Forelimb muscle (tissue), 1 donor: ENCODE measurements around the gene NOTO. TPM values are rescaled to one million over a fixed set of nuclear protein-coding genes. Genes with fewer than 3 reads are reported as not detected.
"Not testable (repeated sequence)": the region's sequence is repeated elsewhere in the genome, so short reads cannot be mapped to it uniquely, and the experiment has no call there.

Source experiments
- DNase-seq: peaks from one replicate; pipeline ENCODE4 v3.0.0-alpha.2; 2013; ENCODE audit warnings: low read depth
- polyA plus RNA-seq: library from polyadenylated mRNA; unstranded; fragments of 120-200 nt; gene quantifications from one replicate; pipeline ENCODE4 v1.2.1, GENCODE V29; 2013; ENCODE audit not compliant: insufficient read length

NOTO gene
- polyA plus RNA-seq, 1 donor, result not detected

DNA sequence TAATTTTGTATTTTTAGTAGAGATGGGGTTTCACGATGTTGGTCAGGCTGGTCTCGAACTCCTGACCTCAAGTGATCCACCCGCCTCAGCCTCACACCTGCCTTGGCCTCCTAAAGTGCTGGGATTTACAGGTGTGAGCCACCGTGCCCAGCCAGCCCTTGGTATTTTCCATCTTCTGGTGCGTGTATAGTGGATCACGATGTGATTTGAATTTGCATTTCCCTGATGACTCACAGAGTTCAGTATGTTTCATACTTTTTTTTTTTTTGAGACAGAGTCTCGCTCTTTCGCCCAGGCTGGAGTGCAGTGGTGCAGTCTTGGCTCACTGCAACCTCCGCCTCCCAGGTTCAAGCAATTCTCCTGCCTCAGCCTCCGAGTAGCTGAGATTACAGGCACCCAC, 2.1 kb upstream of the NOTO start:
- not testable (repeated sequence) for DNase-seq

DNA sequence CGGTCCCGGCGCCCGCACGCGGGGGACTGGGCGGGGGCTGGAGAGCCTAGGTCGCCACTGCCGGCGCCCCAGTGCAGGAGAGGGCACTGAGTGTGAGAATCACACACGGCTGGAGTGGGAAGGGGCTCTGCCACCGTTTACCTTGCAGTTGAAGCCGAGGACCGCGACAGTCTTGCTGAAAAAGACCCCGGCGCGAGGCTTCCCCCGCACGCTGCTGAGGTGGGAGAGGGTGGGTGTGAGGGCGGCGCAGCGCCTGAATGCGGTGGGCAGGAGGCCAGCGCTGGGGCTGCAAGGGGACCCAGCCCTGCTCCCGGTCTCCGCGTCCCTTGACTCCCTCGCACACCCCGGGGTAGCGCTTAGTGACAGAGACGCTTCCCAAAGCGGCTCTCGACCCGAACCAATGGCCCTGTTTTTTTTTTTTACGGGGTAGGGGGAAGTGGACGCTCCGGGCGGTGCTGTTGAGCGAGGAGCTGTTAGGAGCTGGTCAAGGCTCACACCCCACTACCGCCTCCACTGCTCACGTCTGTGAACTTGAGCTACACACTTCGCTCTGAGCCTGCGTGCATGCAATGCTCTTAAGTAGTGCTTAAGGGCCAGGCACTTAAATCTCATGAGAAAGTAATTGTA, 794 bp downstream of the NOTO start:
- no peak for DNase-seq

DNA sequence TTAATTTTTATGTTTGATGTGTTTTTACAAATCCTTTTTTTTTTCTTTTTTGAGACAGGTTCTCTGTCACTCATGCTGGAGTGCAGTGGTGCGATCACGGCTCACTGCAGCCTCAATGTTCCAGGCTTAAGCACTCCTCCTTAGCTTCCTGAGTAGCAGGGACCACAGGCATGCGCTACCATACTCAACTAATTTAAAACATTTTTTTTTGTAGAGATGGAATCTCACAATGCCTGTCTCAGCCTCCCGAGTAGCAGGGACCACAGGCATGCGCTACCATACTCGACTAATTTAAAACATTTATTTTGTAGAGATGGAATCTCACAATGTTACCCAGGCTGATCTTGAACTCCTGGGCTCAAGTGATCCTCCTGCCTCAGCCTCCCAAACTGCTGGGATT, 3.2 kb downstream of the NOTO start:
- no peak for DNase-seq

- DNase-seq, result no peak
Observed at GRCh38 chr2:73208258-73208657, 5.9 kb downstream of the NOTO start.

DNA sequence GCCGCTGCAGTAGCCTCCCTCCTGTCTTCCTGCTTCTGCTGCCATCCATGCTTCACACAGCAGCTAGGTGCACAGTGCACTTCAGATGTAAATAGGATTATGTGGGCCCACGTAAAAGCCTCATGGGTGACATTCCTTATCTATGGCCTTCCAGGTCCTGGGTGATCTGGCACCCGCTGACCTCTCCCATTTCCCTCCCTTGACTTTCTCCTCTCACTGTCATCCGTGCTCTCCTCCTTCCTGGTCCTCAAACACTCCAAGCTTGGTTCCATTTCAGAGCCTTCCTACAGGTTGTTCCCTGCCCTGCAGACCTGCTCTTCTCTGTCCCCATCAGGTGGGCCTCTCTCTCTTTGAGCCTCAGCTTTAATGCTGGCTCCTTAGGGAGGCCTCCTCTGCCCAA, 7.6 kb downstream of the NOTO start:
- no peak for DNase-seq

DNA sequence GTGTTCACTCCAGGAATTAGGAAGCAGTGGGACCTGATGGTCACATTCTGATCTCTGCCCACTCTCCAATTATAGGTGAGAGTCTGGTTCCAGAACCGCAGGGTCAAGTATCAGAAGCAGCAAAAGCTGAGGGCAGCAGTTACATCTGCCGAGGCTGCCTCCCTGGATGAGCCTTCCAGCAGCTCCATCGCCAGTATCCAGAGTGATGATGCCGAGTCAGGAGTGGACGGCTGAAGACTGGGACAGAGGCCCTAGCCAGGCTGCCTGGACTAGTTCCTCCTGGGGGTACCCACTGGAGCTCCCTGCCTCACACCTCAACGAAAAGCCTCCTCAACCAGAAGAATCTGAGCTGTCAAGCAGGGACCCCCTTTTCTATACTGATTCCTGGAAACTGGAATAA, 8.3 kb downstream of the NOTO start:
- DNase-seq, result no peak

- DNase-seq, result no peak
Observed at GRCh38 chr2:73212098-73212447, 9.7 kb downstream of the NOTO start.

DNA sequence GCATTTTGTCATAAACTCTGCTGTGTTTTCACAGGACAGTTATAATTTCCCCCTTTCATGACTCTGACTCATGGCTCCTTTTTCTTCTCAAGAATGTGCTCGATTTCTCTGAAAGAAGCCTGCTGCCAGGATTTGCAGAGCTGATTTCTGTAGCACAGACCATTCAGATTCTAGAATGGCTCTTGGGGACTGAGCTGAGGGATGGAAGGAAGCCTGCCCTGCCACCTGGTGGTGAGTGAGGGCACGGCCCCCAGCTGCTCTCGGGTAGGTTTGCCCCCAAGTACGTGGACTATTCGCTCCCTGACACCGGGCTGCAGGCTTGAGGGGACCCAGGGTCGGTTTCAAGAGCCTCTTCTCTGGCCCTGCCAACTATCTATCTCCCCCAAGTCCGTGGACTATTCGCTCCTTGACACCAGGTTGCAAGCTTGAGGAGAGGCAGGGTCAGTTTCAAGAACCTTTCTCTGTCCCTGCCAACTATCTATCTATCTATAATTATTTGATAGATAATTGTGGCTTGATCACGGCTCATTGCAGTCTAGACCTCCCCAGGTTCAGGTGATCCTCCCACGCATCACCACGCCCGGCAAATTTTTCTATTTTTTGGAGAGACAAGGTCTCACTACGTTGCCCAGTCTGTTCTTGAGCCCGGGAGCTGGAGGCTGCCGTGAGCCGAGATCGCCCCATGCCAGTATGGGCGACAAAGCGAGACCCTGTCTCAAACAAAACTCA, 10.2 kb downstream of the NOTO start:
- no peak for DNase-seq

DNA sequence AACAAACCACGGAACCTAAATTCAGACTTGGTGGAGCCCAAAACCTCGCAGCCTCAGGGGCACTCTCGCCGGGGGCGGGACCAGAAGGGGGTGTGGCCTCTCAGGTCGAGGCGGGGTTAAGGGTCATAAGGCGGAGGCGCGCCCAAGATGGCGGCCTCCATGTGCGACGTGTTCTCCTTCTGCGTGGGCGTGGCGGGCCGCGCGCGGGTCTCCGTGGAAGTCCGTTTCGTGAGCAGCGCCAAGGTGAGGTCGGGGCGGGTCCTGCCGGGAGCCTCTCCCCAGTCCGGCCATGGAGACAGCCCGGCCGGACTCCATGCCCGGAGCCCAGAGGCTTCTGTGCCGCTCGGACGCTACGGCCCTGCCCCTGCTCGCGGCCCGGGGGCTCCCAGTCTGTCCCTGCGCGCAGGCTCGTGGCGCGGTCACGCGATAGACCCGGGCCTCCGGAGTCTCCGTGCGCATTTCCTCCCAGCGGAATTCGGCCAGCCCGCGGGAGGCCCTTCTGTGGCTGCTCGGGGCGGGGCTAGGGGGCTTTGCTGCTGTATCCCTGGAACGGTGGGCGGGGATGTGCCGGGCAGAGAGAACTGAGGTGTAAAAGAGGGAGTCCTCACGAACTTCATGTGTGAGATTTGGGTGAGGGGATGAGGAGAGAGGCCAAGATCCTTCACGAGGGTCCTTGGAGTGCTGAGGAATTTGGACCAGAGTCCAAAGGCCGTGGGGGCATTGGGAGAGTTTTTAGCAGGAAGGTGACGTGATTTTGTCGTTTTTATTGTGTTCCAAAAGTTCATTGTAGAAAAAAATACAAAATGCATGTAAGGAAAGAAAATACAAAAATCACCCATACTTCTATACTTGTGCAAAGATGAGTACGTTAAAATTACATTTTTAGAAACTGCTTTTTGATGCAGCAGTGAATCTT, 12.0 kb downstream of the NOTO start, which contains the start of gene SMYD5:
Gene SMYD5, plus strand, starts transcription at position 126 of the 916 bp plus-strand sequence. Its CDS starts 22 bp downstream, at position 148.
- no peak for DNase-seq

GRCh38 chr2:73215254-73215653, 12.9 kb downstream of the NOTO start:
- DNase-seq, result no peak

DNA sequence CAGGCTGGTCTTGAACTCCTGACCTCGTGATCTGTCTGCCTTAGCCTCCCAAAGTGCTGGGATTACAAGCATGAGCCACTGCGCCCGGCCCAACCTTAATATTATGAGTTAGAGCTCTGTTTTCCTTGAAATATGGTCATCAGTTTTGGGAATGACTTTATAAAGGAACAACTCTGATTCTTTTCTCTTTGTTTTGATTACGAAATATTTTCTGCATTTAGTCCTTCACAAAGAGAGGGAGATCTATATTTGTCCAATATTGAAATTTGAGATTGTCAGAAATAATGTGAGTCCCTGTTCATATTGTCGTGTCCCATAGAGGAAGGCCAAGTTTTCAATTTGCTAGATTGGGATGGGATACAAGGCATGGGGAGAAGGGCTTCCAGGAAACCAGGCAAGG, 14.8 kb downstream of the NOTO start:
- no peak for DNase-seq

DNA sequence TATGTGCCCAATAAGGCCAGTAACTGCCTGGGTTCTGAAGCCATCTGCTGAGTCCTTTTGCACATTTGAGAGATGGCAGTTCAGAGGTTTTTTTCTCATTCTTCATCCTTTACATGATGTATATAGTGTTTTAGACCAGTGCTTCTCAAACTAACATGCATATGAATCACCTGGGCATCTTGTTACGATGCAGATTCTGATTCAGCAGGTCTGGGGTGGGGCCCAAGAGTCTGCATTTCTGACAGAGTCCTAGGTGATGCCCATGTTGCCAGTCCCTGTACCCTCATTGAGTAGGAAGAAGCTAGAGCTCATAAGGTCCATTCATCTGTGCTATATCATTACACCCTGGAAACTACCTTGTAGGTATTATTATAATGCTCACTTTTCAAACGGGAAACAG, 15.5 kb downstream of the NOTO start:
- no peak for DNase-seq

- DNase-seq, result no peak
Observed at GRCh38 chr2:73218298-73218697, 15.9 kb downstream of the NOTO start.

DNA sequence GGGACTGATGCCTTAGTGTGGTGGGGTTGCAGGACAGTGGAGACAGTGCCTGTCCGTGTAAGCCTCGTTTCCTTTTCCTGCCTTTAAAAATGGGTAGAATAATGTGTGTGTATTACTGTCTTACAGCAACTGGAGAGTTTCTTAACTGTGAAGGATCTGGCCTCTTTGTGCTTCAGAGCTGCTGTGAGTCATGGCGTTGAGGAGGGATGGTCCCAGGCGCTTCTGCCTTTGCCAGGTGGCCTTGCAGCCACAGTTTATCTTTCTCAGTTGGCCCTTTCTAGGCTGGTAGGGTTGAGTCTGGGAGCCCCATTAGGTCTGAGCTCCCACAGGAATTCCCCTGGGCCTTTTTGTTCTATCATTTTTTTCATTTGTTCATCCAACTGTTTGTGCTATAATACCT, 21.4 kb downstream of the NOTO start:
- DNase-seq, result no peak

GRCh38 chr2:73225513-73226360, 23.4 kb downstream of the NOTO start:
- no peak for DNase-seq

DNA sequence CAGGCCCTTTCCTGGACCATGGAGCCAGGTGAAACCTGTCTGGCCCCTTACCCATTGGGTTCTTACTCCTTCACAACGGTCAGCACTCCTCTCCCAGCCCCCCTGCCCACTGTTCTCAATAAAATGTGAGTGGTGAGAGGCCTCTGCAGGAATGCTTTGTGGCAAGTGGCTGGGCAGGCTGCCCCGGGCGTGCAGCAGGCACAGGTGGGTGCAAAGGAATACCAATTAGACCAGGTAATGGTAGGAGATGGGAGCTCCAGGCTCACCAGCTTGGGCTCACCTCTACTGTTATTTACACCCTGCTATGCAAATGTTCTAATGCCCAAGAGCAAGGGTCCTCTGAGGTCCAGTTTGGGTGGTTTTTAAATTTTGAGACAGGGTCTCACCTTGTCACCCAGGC, 24.7 kb downstream of the NOTO start:
- DNase-seq, result no peak

DNA sequence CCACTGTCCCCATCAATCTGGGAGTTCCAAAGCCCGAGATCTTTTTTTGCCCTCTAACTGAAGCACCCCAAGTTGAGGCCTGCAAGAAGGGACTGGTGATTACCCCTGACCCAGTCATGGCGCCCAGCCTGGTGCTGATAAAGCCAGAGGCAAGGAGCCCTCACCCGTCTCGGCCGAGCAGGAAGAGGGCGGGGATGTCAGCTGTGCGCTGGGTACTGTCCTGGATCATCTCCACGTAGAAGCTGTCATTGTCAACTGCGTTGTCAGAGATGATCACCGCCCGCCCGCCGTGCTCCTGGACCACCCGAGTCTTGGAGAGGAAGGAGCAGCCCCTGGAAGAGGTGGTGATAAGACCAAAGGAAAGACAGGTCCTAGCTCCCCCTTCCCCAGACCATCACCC, 26.3 kb downstream of the NOTO start:
- DNase-seq, result no peak

GRCh38 chr2:73232403-73233153, 30.2 kb downstream of the NOTO start:
- no peak for DNase-seq

- DNase-seq, result peak; percentile 99
Observed at GRCh38 chr2:73233154-73233931, 31.0 kb downstream of the NOTO start, which contains the start of gene PRADC1. Gene PRADC1, minus strand, starts transcription at chr2:73233239. Its CDS starts 79 bp downstream, at chr2:73233160.
